ENCODE measurements around the gene PTPRE. TPM values are rescaled to one million over a fixed set of nuclear protein-coding genes. Genes with fewer than 3 reads are reported as not detected.

The PTPRE gene
- total and polyA plus RNA-seq, 7 donors: 0.48 to 4.5 (median 2.7) TPM

DNA sequence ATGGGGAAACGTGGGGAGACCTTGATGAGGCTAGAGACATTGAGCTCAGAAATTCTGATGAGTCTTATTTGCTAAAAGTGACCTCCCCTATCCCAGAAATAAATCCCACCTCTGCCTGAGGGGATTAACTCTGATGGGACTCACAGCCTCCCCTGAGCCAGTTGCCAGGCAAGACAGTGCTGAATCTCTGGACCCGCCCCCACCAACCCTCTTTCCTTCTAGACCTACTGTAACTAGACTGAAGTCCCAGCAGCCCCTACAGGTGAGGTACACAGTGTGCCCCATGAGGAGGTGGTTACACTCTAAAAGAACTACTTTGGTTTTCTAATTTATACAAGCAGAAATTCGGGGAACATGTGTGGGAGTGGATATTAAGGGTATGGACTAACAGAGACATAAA lies 42.9 kb downstream of the PTPRE start:
- 92 to 97% (median 94%) methylated on average over 3 of the region's 3 CpGs for WGBS, 3 donors
- Histone ChIP-seq H3K9me3 (no peaks in the 10 kb centered on the region), H3K4me3 (no peak overlapping the region), H3K27me3 (ENCODE audit: insufficient read depth in 3 of 3, low read length in 2 of 3) (no peaks in the 10 kb centered on the region), H3K27ac (no peak overlapping the region), H3K4me1 (peaks cover 4% of the 10 kb centered on the region), H3K36me3 (ENCODE audit: insufficient read depth in 1 of 2, low read depth in 1 of 2) (no peaks in the 10 kb centered on the region)
- intact Hi-C loops (cut with DNase I): no loop called here
- DNase-seq: no peak
- no peak for ATAC-seq
- TF ChIP-seq, protein P1, sequence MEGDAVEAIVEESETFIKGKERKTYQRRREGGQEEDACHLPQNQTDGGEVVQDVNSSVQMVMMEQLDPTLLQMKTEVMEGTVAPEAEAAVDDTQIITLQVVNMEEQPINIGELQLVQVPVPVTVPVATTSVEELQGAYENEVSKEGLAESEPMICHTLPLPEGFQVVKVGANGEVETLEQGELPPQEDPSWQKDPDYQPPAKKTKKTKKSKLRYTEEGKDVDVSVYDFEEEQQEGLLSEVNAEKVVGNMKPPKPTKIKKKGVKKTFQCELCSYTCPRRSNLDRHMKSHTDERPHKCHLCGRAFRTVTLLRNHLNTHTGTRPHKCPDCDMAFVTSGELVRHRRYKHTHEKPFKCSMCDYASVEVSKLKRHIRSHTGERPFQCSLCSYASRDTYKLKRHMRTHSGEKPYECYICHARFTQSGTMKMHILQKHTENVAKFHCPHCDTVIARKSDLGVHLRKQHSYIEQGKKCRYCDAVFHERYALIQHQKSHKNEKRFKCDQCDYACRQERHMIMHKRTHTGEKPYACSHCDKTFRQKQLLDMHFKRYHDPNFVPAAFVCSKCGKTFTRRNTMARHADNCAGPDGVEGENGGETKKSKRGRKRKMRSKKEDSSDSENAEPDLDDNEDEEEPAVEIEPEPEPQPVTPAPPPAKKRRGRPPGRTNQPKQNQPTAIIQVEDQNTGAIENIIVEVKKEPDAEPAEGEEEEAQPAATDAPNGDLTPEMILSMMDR (IDR thresholded peaks at IDR 0.05): no peak

DNA sequence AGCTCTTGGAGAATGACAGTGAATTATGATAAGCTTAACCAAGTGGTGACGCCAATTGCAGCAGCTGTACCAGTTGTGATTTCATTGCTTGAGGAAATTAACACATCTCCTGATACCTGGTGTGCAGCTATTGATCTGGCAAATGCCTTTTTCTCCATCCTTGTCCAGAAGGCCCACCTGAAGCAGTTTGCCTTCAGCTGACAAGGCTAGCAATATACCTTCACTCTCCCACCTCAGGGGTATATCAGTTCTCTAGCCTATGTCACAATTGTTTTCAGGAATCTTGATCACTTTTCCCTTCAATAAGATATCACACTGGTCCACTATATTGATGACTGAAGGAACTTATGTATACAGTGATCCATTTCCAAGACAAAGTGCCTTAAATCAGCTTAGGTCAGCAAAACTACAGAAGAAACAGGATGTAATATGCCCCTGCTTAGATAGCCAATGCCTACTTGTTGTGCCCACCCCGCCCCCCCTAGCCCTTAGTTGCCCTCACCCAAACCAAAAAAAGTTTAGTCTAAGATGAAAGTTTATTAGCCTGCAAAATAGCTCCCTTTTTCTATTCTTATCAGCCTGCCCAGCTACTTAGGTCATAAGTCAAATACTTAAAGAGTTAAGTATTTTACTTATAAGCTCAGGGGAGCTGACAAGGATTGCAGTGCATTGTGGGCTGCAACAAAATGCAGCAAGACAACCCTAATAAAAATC lies 45.1 kb downstream of the PTPRE start:
- intact Hi-C loops (cut with DNase I): no loop called here
- WGBS, 3 donors: 78 to 87% (median 83%) methylated on average over 2 of the region's 2 CpGs

DNA sequence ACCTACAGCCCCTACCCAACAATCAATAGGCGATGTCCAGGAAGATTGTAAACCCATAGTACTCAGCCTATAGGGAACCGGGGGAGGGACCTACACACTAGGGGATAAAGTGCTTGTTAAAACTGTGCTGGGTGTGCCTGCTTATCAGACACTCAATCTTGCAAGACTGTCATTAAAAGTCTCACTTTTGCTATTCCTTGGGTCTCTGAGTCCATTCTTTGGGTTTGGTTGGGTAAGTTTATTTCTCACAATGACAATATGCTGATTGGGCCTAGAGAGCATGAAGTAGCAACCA lies 45.6 kb downstream of the PTPRE start:
- Histone ChIP-seq H3K27me3 (ENCODE audit: insufficient read depth in 3 of 3, low read length in 2 of 3) (no peaks in the 10 kb centered on the region), H3K36me3 (ENCODE audit: insufficient read depth in 1 of 2, low read depth in 1 of 2) (no peaks in the 10 kb centered on the region), H3K4me1 (no peaks in the 10 kb centered on the region), H3K27ac (no peak overlapping the region), H3K4me3 (no peak overlapping the region), H3K9me3 (no peaks in the 10 kb centered on the region)
- intact Hi-C loops (cut with DNase I): no loop called here
- TF ChIP-seq, protein P1 (IDR thresholded peaks at IDR 0.05): no peak
- no peak for DNase-seq
- 67 to 98% (median 68%) methylated on average over 2 of the region's 2 CpGs for WGBS, 3 donors
- ATAC-seq: no peak

More for the DNA sequence above, 45.1 kb downstream of the PTPRE start:
- H3K9me3 ChIP-seq: no peaks in the 10 kb centered on the region
- no peaks in the 10 kb centered on the region for H3K4me1 ChIP-seq
- TF ChIP-seq, protein P1 (IDR thresholded peaks at IDR 0.05): no peak
- H3K36me3 ChIP-seq (ENCODE audit: insufficient read depth in 1 of 2, low read depth in 1 of 2): no peaks in the 10 kb centered on the region
- no peak for DNase-seq
- no peak overlapping the region for H3K4me3 ChIP-seq
- ATAC-seq: no peak
- no peak overlapping the region for H3K27ac ChIP-seq
- no peaks in the 10 kb centered on the region for H3K27me3 ChIP-seq (ENCODE audit: insufficient read depth in 3 of 3, low read length in 2 of 3)

DNA sequence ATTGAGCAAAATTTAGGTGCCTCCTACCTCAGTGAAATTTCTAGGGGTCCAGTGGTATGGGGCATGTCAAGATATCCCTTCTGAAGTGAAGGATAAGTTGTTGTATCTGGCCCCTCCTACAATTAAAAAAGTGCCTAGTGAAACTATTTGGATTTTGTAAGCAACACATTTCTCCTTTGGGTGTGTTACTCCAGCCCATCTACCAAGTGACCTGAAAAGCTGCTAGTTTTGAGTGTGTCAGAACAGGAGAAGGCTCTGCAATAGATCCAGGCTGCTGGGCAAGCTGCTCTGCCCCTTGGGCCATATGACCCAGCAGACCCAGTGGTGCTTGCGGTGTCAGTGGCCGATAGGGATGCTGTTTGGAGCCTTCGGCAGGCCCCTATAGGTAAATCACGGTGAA lies 46.0 kb downstream of the PTPRE start:
- H3K9me3 ChIP-seq: no peaks in the 10 kb centered on the region
- intact Hi-C loops (cut with DNase I): no loop called here
- H3K36me3 ChIP-seq (ENCODE audit: insufficient read depth in 1 of 2, low read depth in 1 of 2): no peaks in the 10 kb centered on the region
- TF ChIP-seq, protein P1 (IDR thresholded peaks at IDR 0.05): no peak
- no peaks in the 10 kb centered on the region for H3K27me3 ChIP-seq (ENCODE audit: insufficient read depth in 3 of 3, low read length in 2 of 3)
- H3K4me1 ChIP-seq: no peaks in the 10 kb centered on the region
- H3K27ac ChIP-seq: no peak overlapping the region
- no peak for DNase-seq
- ATAC-seq: no peak
- H3K4me3 ChIP-seq: no peak overlapping the region
- 93 to 96% (median 94%) methylated on average over 4 of the region's 4 CpGs for WGBS, 3 donors

DNA sequence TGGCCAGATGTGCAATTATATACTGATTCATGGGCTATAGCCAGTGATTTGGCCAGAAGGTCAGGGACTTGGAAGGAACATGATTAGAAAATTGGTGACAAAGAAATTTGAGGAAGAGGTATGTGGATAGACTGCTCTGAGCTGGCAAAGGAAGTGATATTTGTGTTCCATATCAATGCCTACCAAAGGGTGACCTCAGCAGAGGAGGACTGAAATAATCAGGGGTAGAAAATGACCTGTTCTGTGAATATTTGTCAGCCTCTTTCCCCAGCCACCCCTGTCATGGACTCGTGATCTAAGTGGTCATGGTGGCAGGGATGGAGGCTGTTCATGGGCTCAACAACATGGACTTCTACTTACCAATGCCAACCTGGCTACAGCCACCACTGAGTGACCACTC lies 47.0 kb downstream of the PTPRE start:
- ATAC-seq (no peak), DNase-seq (no peak)
- TF ChIP-seq, protein P1 (IDR thresholded peaks at IDR 0.05): no peak
- no peak overlapping the region for H3K4me3 ChIP-seq
- intact Hi-C loops (cut with DNase I): no loop called here
- no peak overlapping the region for H3K27ac ChIP-seq
- H3K9me3 ChIP-seq: no peaks in the 10 kb centered on the region
- 85 to 100% (median 88%) methylated on average over 1 of the region's 1 CpG for WGBS, 3 donors
- no peaks in the 10 kb centered on the region for H3K4me1 ChIP-seq
- no peaks in the 10 kb centered on the region for H3K27me3 ChIP-seq (ENCODE audit: insufficient read depth in 3 of 3, low read length in 2 of 3)
- no peaks in the 10 kb centered on the region for H3K36me3 ChIP-seq (ENCODE audit: insufficient read depth in 1 of 2, low read depth in 1 of 2)
